ENCODE data around the gene PTCD2.

PTCD2 gene

GRCh38 chr5:72319976-72320752 is at the start of gene PTCD2, which contains the start of gene MRPS27:
Gene PTCD2 (plus strand): TSS chr5:72320373. CDS start chr5:72320383, 10 bp downstream.
Gene MRPS27 (minus strand): TSS chr5:72320240. CDS start chr5:72320221, 19 bp downstream.
- in situ Hi-C loops (cut with HindIII; ENCODE audit: low sequenced_read_pairs) = no loop called here
- peak within 1 kb of the TSS; percentile 92 for H3K4me3 ChIP-seq (ENCODE audit: low read depth, low read length)
- DNase-seq (ENCODE audit: low read depth, low spot score) = peak; percentile 99
- peak; percentile 11 for TF ChIP-seq CTCF (IDR thresholded peaks at IDR 0.05; ENCODE audit: low read depth, low read length)

GRCh38 chr5:72271702-72272101 is 48.5 kb upstream of the PTCD2 start:
- no peak for TF ChIP-seq CTCF (IDR thresholded peaks at IDR 0.05; ENCODE audit: low read depth, low read length)
- in situ Hi-C loops (cut with HindIII; ENCODE audit: low sequenced_read_pairs) = no loop called here
- no peak for DNase-seq (ENCODE audit: low read depth, low spot score)
- H3K4me3 ChIP-seq (ENCODE audit: low read depth, low read length) = no peak overlapping the region

- no peak for TF ChIP-seq CTCF (IDR thresholded peaks at IDR 0.05; ENCODE audit: low read depth, low read length)
- no peak for DNase-seq (ENCODE audit: low read depth, low spot score)
- in situ Hi-C loops (cut with HindIII; ENCODE audit: low sequenced_read_pairs) = no loop called here
- H3K4me3 ChIP-seq (ENCODE audit: low read depth, low read length) = no peak overlapping the region
These were observed 47.8 kb upstream of the PTCD2 start for GRCh38 chr5:72272398-72272797.

- TF ChIP-seq CTCF (IDR thresholded peaks at IDR 0.05; ENCODE audit: low read depth, low read length) = no peak
- H3K4me3 ChIP-seq (ENCODE audit: low read depth, low read length) = no peak overlapping the region
- no peak for DNase-seq (ENCODE audit: low read depth, low spot score)
- in situ Hi-C loops (cut with HindIII; ENCODE audit: low sequenced_read_pairs) = no loop called here
These were observed 46.6 kb upstream of the PTCD2 start for GRCh38 chr5:72273547-72273946.

GRCh38 chr5:72276219-72276752 is 43.9 kb upstream of the PTCD2 start:
- H3K4me3 ChIP-seq (ENCODE audit: low read depth, low read length) = no peak overlapping the region
- in situ Hi-C loops (cut with HindIII; ENCODE audit: low sequenced_read_pairs) = no loop called here
- TF ChIP-seq CTCF (IDR thresholded peaks at IDR 0.05; ENCODE audit: low read depth, low read length) = no peak
- DNase-seq (ENCODE audit: low read depth, low spot score) = no peak

GRCh38 chr5:72280581-72281069 is 39.5 kb upstream of the PTCD2 start:
- peak; percentile 72 for DNase-seq (ENCODE audit: low read depth, low spot score)
- in situ Hi-C loops (cut with HindIII; ENCODE audit: low sequenced_read_pairs) = no loop called here
- no peak overlapping the region for H3K4me3 ChIP-seq (ENCODE audit: low read depth, low read length)
- TF ChIP-seq CTCF (IDR thresholded peaks at IDR 0.05; ENCODE audit: low read depth, low read length) = peak; percentile 71
